ENCODE measurements around the gene H2AZ2. TPM values are rescaled to one million over a fixed set of nuclear protein-coding genes. Genes with fewer than 3 reads are reported as not detected.

Gene H2AZ2
- total and polyA plus RNA-seq, 2 of the 4 experiments (the other 2 are of a cell fraction) = 156 to 162 TPM

GRCh38 chr7:44891791-44892190 is 43.9 kb upstream of the H2AZ2 start:
- no peak overlapping the region for H2BK20ac ChIP-seq (ENCODE audit: low read depth, low read length)
- H4K8ac ChIP-seq (ENCODE audit: low read depth in 2 of 2, low read length in 2 of 2) = no peak overlapping the region
- no peak overlapping the region for H2BK5ac ChIP-seq (ENCODE audit: low read depth, low read length, poor library complexity, severe bottlenecking)
- in situ Hi-C loops (cut with MboI; ENCODE audit: low sequenced_read_pairs) (no loop called here), intact Hi-C loops (cut with micrococcal nuclease) (no loop called here), dilution Hi-C loops (cut with HindIII; ENCODE audit: low sequenced_read_pairs, unreplicated experiment) (no loop called here)
- H3K36me3 ChIP-seq (ENCODE audit: control insufficient read depth, insufficient read depth, low read length) = no peaks in the 10 kb centered on the region
- no peak overlapping the region for H3K18ac ChIP-seq (ENCODE audit: low read depth, low read length)
- WGBS, 2 experiments (ENCODE audit: extremely low coverage in 2 of 2, insufficient read length in 1 of 2) = no CpG with 5 or more reads among the region's 1 CpG
- POLR2A ChIA-PET (ENCODE audit: unreplicated experiment) = no interaction called here
- no peaks in the 10 kb centered on the region for H4K20me1 ChIP-seq (ENCODE audit: insufficient read depth, low read length)
- H3K9ac ChIP-seq (ENCODE audit: low read depth, low read length) = no peak overlapping the region
- H4K91ac ChIP-seq (ENCODE audit: insufficient read depth, low read depth, low read length) = no peak overlapping the region
- no peak overlapping the region for H2AK9ac ChIP-seq (replicated peaks; ENCODE audit: low read depth, low read length, poor library complexity)
- no peak overlapping the region for H2BK15ac ChIP-seq (ENCODE audit: low read depth, low read length)
- no peak overlapping the region for H3K4me2 ChIP-seq (ENCODE audit: low read depth, low read length)
- DNase-seq (no peak), ATAC-seq (ENCODE audit: low read depth) (no peak)
- TF ChIP-seq FOS (IDR thresholded peaks at IDR 0.05; ENCODE audit: low read depth, low read length) (no peak), BHLHE40 (IDR thresholded peaks at IDR 0.05; ENCODE audit: low read depth, low read length) (no peak), RFX5 (IDR thresholded peaks at IDR 0.05; ENCODE audit: low read depth, low read length) (no peak), RCOR1 (IDR thresholded peaks at IDR 0.05; ENCODE audit: insufficient replicate concordance, low read length) (no peak), MAFK (IDR thresholded peaks at IDR 0.05; ENCODE audit: low read depth, low read length) (no peak), POLR2A (IDR thresholded peaks at IDR 0.05; ENCODE audit: low read depth, low read length) (no peak), CTCF (conservative IDR thresholded peaks at IDR 0.05; ENCODE audit: low read depth, low read length) (no peak), MAZ (IDR thresholded peaks at IDR 0.05; ENCODE audit: borderline replicate concordance, low read depth, low read length) (no peak), USF2 (IDR thresholded peaks at IDR 0.05; ENCODE audit: low read depth, low read length) (no peak), MXI1 (IDR thresholded peaks at IDR 0.05; ENCODE audit: borderline replicate concordance, low read depth, low read length) (no peak)
- H3K9me3 ChIP-seq (ENCODE audit: control insufficient read depth, insufficient read depth, low read length) = no peaks in the 10 kb centered on the region
- H3K27me3 ChIP-seq (ENCODE audit: control insufficient read depth, insufficient read depth, low read length) = no peaks in the 10 kb centered on the region
- no peak overlapping the region for H3K27ac ChIP-seq (ENCODE audit: insufficient read depth, low read length)
- BruUV-seq (replicated peaks) = no TSS peak
- no peak overlapping the region for H3K23ac ChIP-seq (ENCODE audit: low read depth, low read length)
- H2BK120ac ChIP-seq (ENCODE audit: low read depth, low read length) = no peak overlapping the region
- no peak overlapping the region for H2AFZ ChIP-seq (replicated peaks; ENCODE audit: low read length, poor library complexity)
- no peak overlapping the region for H3K56ac ChIP-seq (ENCODE audit: extremely low read depth, insufficient read depth, low read length)
- H3K9me1 ChIP-seq (ENCODE audit: insufficient read depth, low read length) = peaks cover 4% of the 10 kb centered on the region; the same call in 1 of the 2 replicates
- H3K4me1 ChIP-seq (ENCODE audit: control insufficient read depth, insufficient read depth, low read length) = no peaks in the 10 kb centered on the region; the same call in 1 of the 2 replicates
- H3K4ac ChIP-seq (ENCODE audit: low read depth, low read length) = no peak overlapping the region
- H3K79me1 ChIP-seq (ENCODE audit: low read depth in 1 of 2, low read length in 2 of 2) = peaks cover 13 to 31% of the 10 kb centered on the region in 2 experiments; a peak in 3 of 4 replicates
- H3K4me3 ChIP-seq (ENCODE audit: insufficient read depth, low read depth, low read length) = no peak overlapping the region
- no peak overlapping the region for H2AK5ac ChIP-seq (ENCODE audit: low read depth, low read length)
- CTCF ChIA-PET = no interaction called here
- no peak overlapping the region for H4K5ac ChIP-seq (ENCODE audit: low read depth, low read length)
- H3K14ac ChIP-seq (replicated peaks; ENCODE audit: low read depth, low read length) = no peak overlapping the region
